Renal pelvis (tissue), 4 donors: ENCODE results near the gene PTH2R. TPM values are rescaled to one million over a fixed set of nuclear protein-coding genes. Genes with fewer than 3 reads are reported as not detected.

ENCODE experiments used
- DNase-seq: peaks from one replicate; pipeline ENCODE4 v3.0.0-alpha.2; 2013
- polyA plus RNA-seq, 3 donors: library from polyadenylated mRNA; unstranded; fragments of 120-200 nt; gene quantifications; one replicate each; pipeline ENCODE4 v1.2.1, GENCODE V29; 2013; ENCODE audit not compliant: insufficient read length in 3 of 3

The PTH2R gene
- polyA plus RNA-seq, 3 donors: 31.0 to 60.8 (median 56.2) TPM

DNA sequence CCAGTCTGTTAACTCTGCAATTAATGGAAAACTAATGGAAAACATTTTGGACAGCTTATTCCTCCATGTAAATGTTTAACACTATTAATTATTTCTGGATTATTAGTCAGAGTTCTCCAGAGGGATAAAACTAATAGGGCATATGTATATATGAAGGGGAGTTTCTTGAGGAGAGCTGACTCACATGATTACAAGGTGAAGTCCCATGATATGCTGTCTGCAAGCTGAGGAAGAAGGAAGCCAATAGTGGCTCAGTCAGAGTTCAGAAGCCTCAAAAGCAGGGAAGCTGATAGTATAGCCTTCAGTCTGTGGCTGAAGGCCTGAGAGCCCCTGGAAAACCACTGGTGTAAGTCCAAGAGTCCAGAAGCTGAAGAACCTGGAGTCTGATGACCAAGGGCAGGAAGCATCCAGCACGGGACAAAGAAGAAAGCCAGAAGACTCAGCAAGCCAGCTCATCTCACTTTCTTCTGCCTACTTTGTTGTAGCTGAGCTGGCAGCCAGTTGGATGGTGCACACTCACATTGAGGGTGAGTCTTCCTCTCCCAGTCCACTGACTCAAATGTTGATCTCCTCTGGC, 136.0 kb downstream of the PTH2R start:
- no peak for DNase-seq

Other genes starting within 250 kb of the PTH2R start
- not detected for gene CRYGA, start 243.2 kb upstream of the PTH2R start, polyA plus RNA-seq
- gene C2orf80, start 216.8 kb upstream of the PTH2R start, polyA plus RNA-seq: under 1 TPM; 0.27 to 0.96 (median 0.32) TPM
- 100 to 1,000 TPM; 102 to 111 (median 103) TPM for gene IDH1, start 151.7 kb upstream of the PTH2R start, polyA plus RNA-seq
- 10 to 100 TPM; 20.1 to 30.8 (median 28.0) TPM for gene PIKFYVE, start 140.5 kb upstream of the PTH2R start, polyA plus RNA-seq